K562 (cell line): ENCODE data around the gene PPIL4. TPM values are rescaled to one million over a fixed set of nuclear protein-coding genes. Genes with fewer than 3 reads are reported as not detected.
"Not testable (repeated sequence)": the region's sequence is repeated elsewhere in the genome, so short reads cannot be mapped to it uniquely, and the experiment has no call there.

ENCODE experiments used
- ATAC-seq: fragments of 200-7000 bp; cut with Tn5 transposase; 3 replicates; pipeline ENCODE4 v1.9.1; 2020; ENCODE audit warnings: moderate library complexity
- BruUV-seq: library from RNA; stranded (reverse); fragments of 400-500 nt; replicated peaks from 2 replicates; lab custom pipeline; 2021; lab: Mats Ljungman, UMichigan
- CTCF ChIA-PET: fragments of 300-600 bp; formaldehyde crosslinking; extraction: SDS; loops from one replicate; lab custom pipeline; 2021; ENCODE audit warnings: low intra/inter-chr PET ratio; lab: Yijun Ruan, JAX
- POLR2A ChIA-PET: fragments of 300-600, 350-650 bp; sonication (Branson Sonifier 250); formaldehyde crosslinking; extraction: SDS; loops from one replicate; lab custom pipeline; 2021; ENCODE audit warnings: antibody characterized with exemption, inconsistent platforms; lab: Yijun Ruan, JAX
- DNase-seq, 4 experiments: peaks; one replicate each; pipeline versions ENCODE4 v3.0.0 to v3.0.0-alpha.2; 2011 to 2018; ENCODE audit warnings: low spot score in 3 of 4, mixed read lengths in 3 of 4; ENCODE audit errors: extremely low read depth in 1 of 4
- FAIRE-seq: peaks from 2 replicates; lab custom pipeline; 2011; peaks lifted over from hg19 to GRCh38; lab: Jason Lieb, UNC
- H2AFZ ChIP-seq: 2 replicates; pipeline ENCODE4 v1.6.0; 2011; ENCODE audit warnings: low read depth, low read length, control low read depth, inconsistent platforms
- H3K27ac ChIP-seq: fragments of 200-600 bp; 3 replicates; pipeline ENCODE4 v1.8.0; 2011; ENCODE audit warnings: low read depth, mild to moderate bottlenecking, control low read depth, inconsistent platforms, low read length, moderate library complexity, mixed read lengths; ENCODE audit errors: extremely low read depth
- H3K27me3 ChIP-seq, 2 experiments: fragments of 300-600 bp in 1 of 2; 2 replicates in 1 of 2; 3 replicates in 1 of 2; pipeline versions ENCODE4 v1.6.0 to v1.8.0; 2011; ENCODE audit warnings: inconsistent platforms in 2 of 2, low read length in 2 of 2, mild to moderate bottlenecking in 1 of 2, mixed read lengths in 1 of 2, moderate library complexity in 1 of 2; ENCODE audit not compliant: control insufficient read depth in 2 of 2, insufficient read depth in 2 of 2
- H3K36me3 ChIP-seq: fragments of 300-600 bp; 3 replicates; pipeline ENCODE4 v1.8.0; 2011; ENCODE audit warnings: mild to moderate bottlenecking, low read length, inconsistent platforms; ENCODE audit not compliant: control insufficient read depth, insufficient read depth
- H3K4me1 ChIP-seq, 2 experiments: fragments of 200-600 bp in 1 of 2; replicated peaks in 1 of 2; 2 replicates in 1 of 2; 3 replicates in 1 of 2; pipeline versions ENCODE4 v1.5.1 to v1.8.0; 2011; ENCODE audit warnings: inconsistent platforms in 2 of 2, low read length in 2 of 2, mild to moderate bottlenecking in 1 of 2, mixed read lengths in 1 of 2, moderate library complexity in 1 of 2; ENCODE audit not compliant: control insufficient read depth in 2 of 2, insufficient read depth in 2 of 2
- H3K4me2 ChIP-seq: 2 replicates; pipeline ENCODE4 v1.6.1; 2011; ENCODE audit warnings: low read length, control low read depth, inconsistent platforms, mixed read lengths; ENCODE audit not compliant: insufficient read depth
- H3K4me3 ChIP-seq: fragments of 200-600 bp; sonication (generic), shearing (Covaris generic); 2 replicates; pipeline ENCODE4 v1.5.1; 2016; ENCODE audit warnings: control low read depth, inconsistent platforms
- H3K79me2 ChIP-seq: fragments of 200-600 bp; 3 replicates; pipeline ENCODE4 v1.8.0; 2011; ENCODE audit warnings: low read length, inconsistent platforms; ENCODE audit not compliant: control insufficient read depth, insufficient read depth
- H3K9ac ChIP-seq, 2 experiments: 2 replicates each; pipeline versions ENCODE4 v1.6.0 to v1.6.1; 2011; ENCODE audit warnings: low read depth in 2 of 2, low read length in 2 of 2, control low read depth in 1 of 2, inconsistent platforms in 1 of 2, mild to moderate bottlenecking in 1 of 2, mixed read lengths in 1 of 2; ENCODE audit not compliant: insufficient read depth in 1 of 2
- H3K9me1 ChIP-seq: one replicate; pipeline ENCODE4 v1.6.0; 2011; ENCODE audit warnings: inconsistent platforms, mild to moderate bottlenecking, low read length, moderate library complexity; ENCODE audit not compliant: control insufficient read depth, insufficient read depth
- H3K9me3 ChIP-seq: replicated peaks from 2 replicates; pipeline ENCODE4 v1.5.1; 2011; ENCODE audit warnings: low read depth, low read length, inconsistent platforms; ENCODE audit not compliant: control insufficient read depth, insufficient read depth
- H4K20me1 ChIP-seq: replicated peaks from 2 replicates; pipeline ENCODE4 v1.6.1; 2011; ENCODE audit warnings: low read length, inconsistent platforms, mixed read lengths; ENCODE audit not compliant: control insufficient read depth, insufficient read depth
- CBFA2T2 ChIP-seq: fragments of 450-650 bp; conservative IDR thresholded peaks from 2 replicates; pipeline ENCODE4 v1.6.1; 2017; ENCODE audit warnings: mild to moderate bottlenecking
- COPS2 ChIP-seq: fragments of 450-650 bp; conservative IDR thresholded peaks from 2 replicates; pipeline ENCODE4 v1.6.1; 2016; ENCODE audit warnings: mild to moderate bottlenecking, moderate library complexity
- CSDE1 ChIP-seq, 2 experiments: fragments of 450-650 bp; IDR thresholded peaks; 2 replicates each; pipeline ENCODE4 v1.6.1; 2016; ENCODE audit warnings: mild to moderate bottlenecking in 1 of 2
- GABPB1 ChIP-seq: sonication (generic); formaldehyde crosslinking; IDR thresholded peaks from 2 replicates; pipeline ENCODE4 v1.8.0; 2022; ENCODE audit warnings: mild to moderate bottlenecking, missing genetic modification reagents
- PHF21A ChIP-seq: fragments of 450-650 bp; IDR thresholded peaks from 2 replicates; pipeline ENCODE4 v1.6.1; 2017; ENCODE audit warnings: low read depth, borderline replicate concordance
- PHTF2 ChIP-seq: fragments of 250-450 bp; sonication (Bioruptor Pico); IDR thresholded peaks from 2 replicates; pipeline ENCODE4 v1.5.0; 2021; ENCODE audit warnings: mild to moderate bottlenecking
- RREB1 ChIP-seq: fragments of 250-450 bp; sonication (Bioruptor Pico); IDR thresholded peaks from 2 replicates; pipeline ENCODE4 v1.4.0; 2020
- WGBS: fragments of 100-300 bp; shearing (Covaris generic); methylation state at CpG from one replicate; pipeline ENCODE4 v1.1.6; 2016; ENCODE audit warnings: low coverage, mixed read lengths; ENCODE audit not compliant: insufficient coverage; ENCODE audit errors: missing lambda C conversion rate; 5-methylcytosine and 5-hydroxymethylcytosine counted together
- in situ Hi-C: fragments of 300-500 bp; cut with MboI; formaldehyde crosslinking; loops from 4 replicates; pipeline ENCODE4 v1.15.0; 2018; ENCODE audit warnings: inconsistent platforms, mixed read lengths
- intact Hi-C: fragments of 100-400 bp; cut with micrococcal nuclease; formaldehyde crosslinking; loops from 2 replicates; pipeline ENCODE4 v1.14.2; 2022
- polyA plus RNA-seq, 8 experiments: library from polyadenylated mRNA; depleted of rRNA in 4 of 8; stranded (reverse) in 5 of 8; unstranded in 3 of 8; fragments of >200 nt; fragmentation: Nextera tagmentation in 2 of 8; fragmentation: Illumina TruSeq in 1 of 8; extraction: Ambion mirVana in 2 of 8; extraction: Trizol in 1 of 8; gene quantifications; 2 replicates each; pipeline versions ENCODE4 v1.2.1 to v1.2.3, GENCODE V29; 2011 to 2014; ENCODE audit warnings: inconsistent platforms in 1 of 8, missing spikeins in 1 of 8
- total RNA-seq, 7 experiments: library from RNA; depleted of rRNA in 6 of 7; stranded (reverse); fragments of >200 nt in 6 of 7; fragmentation: Illumina TruSeq in 2 of 7; extraction: Trizol in 2 of 7; gene quantifications; 2 replicates each; pipeline versions ENCODE4 v1.2.1 to v1.2.3, GENCODE V29; 2011 to 2021; ENCODE audit warnings: low replicate concordance in 1 of 7

Gene PPIL4
- total and polyA plus RNA-seq, 9 of the 15 experiments (the other 6 are each of a cell fraction or from before 2014, with no cell fraction given) = 14.5 to 55.2 (median 45.9) TPM

- FAIRE-seq = no peak
- in situ Hi-C loops (no loop called here), intact Hi-C loops (no loop called here)
- Histone ChIP-seq H2AFZ (no peak overlapping the region), H3K79me2 (no peaks in the 10 kb centered on the region), H3K27ac (no peak overlapping the region), H4K20me1 (peaks cover 4% of the 10 kb centered on the region; the same call in 1 of the 2 replicates), H3K9ac (no peak overlapping the region), H3K27me3 (peaks cover 48 to 77% of the 10 kb centered on the region in 2 experiments), H3K4me2 (no peak overlapping the region), H3K36me3 (no peaks in the 10 kb centered on the region), H3K9me3 (no peaks in the 10 kb centered on the region), H3K4me1 (peaks cover 0 to 4% of the 10 kb centered on the region in 2 experiments; a peak in 4 of 5 replicates), H3K9me1 (no peaks in the 10 kb centered on the region), H3K4me3 (no peak overlapping the region)
- 0% methylated on average over 5 of the region's 5 CpGs for WGBS
- TF ChIP-seq PHF21A (no peak), RREB1 (no peak), COPS2 (no peak), PHTF2 (no peak), GABPB1 (no peak), CBFA2T2 (no peak), CSDE1 (IDR thresholded peaks at IDR 0.05) (no peak)
- ATAC-seq = no peak
- no TSS peak for BruUV-seq
- DNase-seq = no peak
- CTCF ChIA-PET = no interaction called here
- POLR2A ChIA-PET = interaction anchor here (0.5 to 1.6 kb wide), 2 partner anchors 8 to 16 kb away, joined by 3 to 8 read pairs; no protein-coding TSS in a partner anchor
These were observed 84.2 kb downstream of the PPIL4 start for GRCh38 chr6:149461670-149462069.

- ATAC-seq, H3K4me3 ChIP-seq, intact Hi-C loops, H3K79me2 ChIP-seq, H3K36me3 ChIP-seq, H3K4me2 ChIP-seq, FAIRE-seq, BruUV-seq, CTCF ChIA-PET, in situ Hi-C loops, H3K4me1 ChIP-seq, H3K9me1 ChIP-seq, H2AFZ ChIP-seq, DNase-seq, H3K27ac ChIP-seq, H3K9ac ChIP-seq, H3K9me3 ChIP-seq, POLR2A ChIA-PET, H4K20me1 ChIP-seq: not testable (repeated sequence)
- peaks cover 56 to 70% of the 10 kb centered on the region in 2 experiments for H3K27me3 ChIP-seq
- 0% methylated on average over 3 of the region's 3 CpGs for WGBS
These were observed 85.6 kb downstream of the PPIL4 start for GRCh38 chr6:149460249-149460648.
